ENCODE results near the gene HCFC1.

Gene HCFC1

DNA sequence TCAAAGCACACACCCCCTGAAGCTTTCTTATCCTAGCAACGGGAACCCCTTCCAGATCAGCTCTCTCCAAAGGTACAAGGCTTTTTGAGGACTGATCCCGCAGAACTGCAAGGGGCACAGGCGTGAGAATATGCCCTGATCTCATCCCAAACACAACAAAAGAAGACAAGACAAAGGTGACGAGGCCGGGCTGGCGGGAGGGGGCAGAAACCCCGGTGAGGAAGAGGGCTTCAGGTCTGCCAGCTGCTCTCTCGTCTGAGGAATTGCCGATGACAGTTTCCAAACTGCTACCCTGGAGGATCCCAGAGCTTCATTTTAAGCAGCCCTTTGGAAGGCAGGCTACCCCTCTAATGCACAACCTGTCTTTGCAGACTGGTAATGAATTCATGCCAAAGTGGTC lies 3.4 kb downstream of the HCFC1 start:
- TF ChIP-seq, protein P1, sequence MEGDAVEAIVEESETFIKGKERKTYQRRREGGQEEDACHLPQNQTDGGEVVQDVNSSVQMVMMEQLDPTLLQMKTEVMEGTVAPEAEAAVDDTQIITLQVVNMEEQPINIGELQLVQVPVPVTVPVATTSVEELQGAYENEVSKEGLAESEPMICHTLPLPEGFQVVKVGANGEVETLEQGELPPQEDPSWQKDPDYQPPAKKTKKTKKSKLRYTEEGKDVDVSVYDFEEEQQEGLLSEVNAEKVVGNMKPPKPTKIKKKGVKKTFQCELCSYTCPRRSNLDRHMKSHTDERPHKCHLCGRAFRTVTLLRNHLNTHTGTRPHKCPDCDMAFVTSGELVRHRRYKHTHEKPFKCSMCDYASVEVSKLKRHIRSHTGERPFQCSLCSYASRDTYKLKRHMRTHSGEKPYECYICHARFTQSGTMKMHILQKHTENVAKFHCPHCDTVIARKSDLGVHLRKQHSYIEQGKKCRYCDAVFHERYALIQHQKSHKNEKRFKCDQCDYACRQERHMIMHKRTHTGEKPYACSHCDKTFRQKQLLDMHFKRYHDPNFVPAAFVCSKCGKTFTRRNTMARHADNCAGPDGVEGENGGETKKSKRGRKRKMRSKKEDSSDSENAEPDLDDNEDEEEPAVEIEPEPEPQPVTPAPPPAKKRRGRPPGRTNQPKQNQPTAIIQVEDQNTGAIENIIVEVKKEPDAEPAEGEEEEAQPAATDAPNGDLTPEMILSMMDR (conservative IDR thresholded peaks at IDR 0.05; ENCODE audit: low read length): no peak
- peak overlapping the region; percentile 89 for H3K4me3 ChIP-seq (ENCODE audit: low read length)

GRCh38 chrX:153967536-153968224 lies 3.9 kb downstream of the HCFC1 start:
- DNase-seq (ENCODE audit: low read depth): no peak
- no peak overlapping the region for H3K4me3 ChIP-seq (ENCODE audit: low read length)

More for the DNA sequence above, 3.4 kb downstream of the HCFC1 start:
- no peak for DNase-seq (ENCODE audit: low read depth)

DNA sequence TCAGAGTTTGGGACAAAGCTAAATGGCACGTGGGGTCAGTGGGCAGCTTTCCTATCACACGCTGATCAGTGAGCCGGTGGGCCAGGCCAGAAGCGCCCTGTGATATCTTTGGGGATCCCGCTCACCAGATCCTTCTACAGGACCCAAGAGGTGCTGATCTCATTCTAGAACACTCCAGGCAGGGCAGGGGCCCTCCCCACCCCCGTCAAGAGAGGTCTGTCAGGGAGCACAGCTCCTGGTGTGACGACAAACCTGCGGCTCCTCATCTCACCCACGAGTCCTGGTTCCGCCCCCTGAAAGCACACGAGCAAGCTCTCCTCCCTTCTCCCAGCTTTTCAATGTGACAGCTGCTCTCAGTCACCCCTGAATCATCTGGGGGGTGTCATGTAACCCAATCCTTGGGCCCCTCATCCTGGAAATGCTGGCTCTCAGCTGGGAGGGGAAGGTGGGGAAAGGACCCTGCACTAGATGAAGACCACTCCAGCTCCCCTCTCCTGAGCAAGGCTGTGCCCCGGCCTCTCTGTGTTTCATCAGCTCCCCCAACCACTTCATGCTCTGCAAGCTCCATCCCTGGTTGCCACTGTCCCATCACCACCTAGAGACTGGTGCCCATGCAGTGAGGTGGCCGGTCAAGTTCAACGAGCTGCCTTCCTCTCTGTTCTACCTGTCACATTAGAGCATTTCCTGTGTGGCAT lies 4.6 kb downstream of the HCFC1 start:
- no peak for DNase-seq (ENCODE audit: low read depth)
- TF ChIP-seq, protein P1 (conservative IDR thresholded peaks at IDR 0.05; ENCODE audit: low read length): no peak
- H3K4me3 ChIP-seq (ENCODE audit: low read length): no peak overlapping the region

More at GRCh38 chrX:153967536-153968224, 3.9 kb downstream of the HCFC1 start:
- TF ChIP-seq, protein P1 (conservative IDR thresholded peaks at IDR 0.05; ENCODE audit: low read length): no peak

GRCh38 chrX:153966283-153966688 lies 5.3 kb downstream of the HCFC1 start:
- DNase-seq (ENCODE audit: low read depth): peak; percentile 16
- no peak overlapping the region for H3K4me3 ChIP-seq (ENCODE audit: low read length)
- TF ChIP-seq, protein P1 (conservative IDR thresholded peaks at IDR 0.05; ENCODE audit: low read length): no peak

GRCh38 chrX:153965406-153965805 lies 6.2 kb downstream of the HCFC1 start:
- no peak for DNase-seq (ENCODE audit: low read depth)
- TF ChIP-seq, protein P1 (conservative IDR thresholded peaks at IDR 0.05; ENCODE audit: low read length): no peak
- no peak overlapping the region for H3K4me3 ChIP-seq (ENCODE audit: low read length)

DNA sequence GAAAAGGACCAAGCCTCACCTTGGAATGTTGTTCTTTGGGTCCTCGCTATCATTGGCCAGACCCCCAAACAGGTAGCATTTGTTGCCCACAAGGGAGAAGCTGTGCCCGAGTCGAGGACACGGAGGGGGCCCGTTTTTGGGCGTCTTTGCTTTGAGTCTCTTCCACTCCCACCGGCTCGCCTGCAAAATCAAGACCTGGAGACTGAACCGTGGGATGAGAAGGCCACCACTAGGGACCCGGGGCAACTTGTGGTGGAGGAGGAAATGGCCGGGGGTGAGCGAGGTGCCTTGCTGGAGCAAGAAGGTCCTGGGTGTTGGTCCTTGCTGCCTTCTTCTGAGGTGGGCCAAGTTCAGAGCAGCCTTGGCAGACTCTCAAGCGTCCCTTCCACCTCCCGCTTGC lies 7.5 kb downstream of the HCFC1 start:
- TF ChIP-seq, protein P1 (conservative IDR thresholded peaks at IDR 0.05; ENCODE audit: low read length): no peak
- no peak for DNase-seq (ENCODE audit: low read depth)
- no peak overlapping the region for H3K4me3 ChIP-seq (ENCODE audit: low read length)

DNA sequence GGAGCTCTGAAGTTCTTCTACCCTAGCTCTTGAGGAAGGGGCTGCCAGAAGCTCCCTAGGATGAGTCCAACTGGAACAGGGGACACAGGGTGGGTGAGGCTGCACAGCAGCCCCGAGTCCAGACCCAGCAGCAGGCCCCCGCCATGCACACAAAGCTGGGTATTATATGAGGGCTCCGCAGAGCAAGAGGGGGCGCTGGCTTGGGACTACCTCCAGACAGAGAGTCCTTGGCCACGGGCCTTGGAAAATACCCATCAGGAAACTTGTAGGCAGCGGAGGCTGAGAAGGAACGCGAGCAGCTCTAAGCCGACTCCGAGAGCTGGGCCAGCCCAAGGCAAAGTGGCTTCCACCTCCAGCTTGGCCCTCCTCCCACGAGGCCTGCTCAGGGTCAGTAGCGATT lies 8.1 kb downstream of the HCFC1 start:
- no peak for DNase-seq (ENCODE audit: low read depth)
- H3K4me3 ChIP-seq (ENCODE audit: low read length): no peak overlapping the region
- TF ChIP-seq, protein P1 (conservative IDR thresholded peaks at IDR 0.05; ENCODE audit: low read length): no peak
